ENCODE data around the gene GSTT4. TPM values are rescaled to one million over a fixed set of nuclear protein-coding genes. Genes with fewer than 3 reads are reported as not detected.
"Not testable (repeated sequence)": the region's sequence is repeated elsewhere in the genome, so short reads cannot be mapped to it uniquely, and the experiment has no call there.

Gene GSTT4
- total RNA-seq, 1 donor: not detected

- no peak for DNase-seq (ENCODE audit: low read depth)
- no peak for TF ChIP-seq CTCF (IDR thresholded peaks at IDR 0.05; ENCODE audit: insufficient read depth, low read depth, low read length)
- no peak overlapping the region for H3K4me3 ChIP-seq (ENCODE audit: low read depth, low read length)
Observed at GRCh38 chr22:23969071-23969470, 36.2 kb downstream of the GSTT4 start.

- not testable (repeated sequence) for H3K4me3 ChIP-seq (ENCODE audit: low read depth, low read length); DNase-seq (ENCODE audit: low read depth)
Observed at GRCh38 chr22:23966568-23966967, 38.7 kb downstream of the GSTT4 start, which contains the start of gene DDTL. DDTL (plus strand) TSS chr22:23966888; CDS start chr22:23966915, 27 bp downstream.

- not testable (repeated sequence) for DNase-seq (ENCODE audit: low read depth); H3K4me3 ChIP-seq (ENCODE audit: low read depth, low read length)
Observed at GRCh38 chr22:23966094-23966493, 39.2 kb downstream of the GSTT4 start.

- not testable (repeated sequence) for H3K4me3 ChIP-seq (ENCODE audit: low read depth, low read length); DNase-seq (ENCODE audit: low read depth)
Observed at GRCh38 chr22:23961084-23961771, 44.0 kb downstream of the GSTT4 start, which contains the start of gene GSTT2B. GSTT2B (minus strand) TSS chr22:23961195; CDS start chr22:23961131, 64 bp downstream.

DNA sequence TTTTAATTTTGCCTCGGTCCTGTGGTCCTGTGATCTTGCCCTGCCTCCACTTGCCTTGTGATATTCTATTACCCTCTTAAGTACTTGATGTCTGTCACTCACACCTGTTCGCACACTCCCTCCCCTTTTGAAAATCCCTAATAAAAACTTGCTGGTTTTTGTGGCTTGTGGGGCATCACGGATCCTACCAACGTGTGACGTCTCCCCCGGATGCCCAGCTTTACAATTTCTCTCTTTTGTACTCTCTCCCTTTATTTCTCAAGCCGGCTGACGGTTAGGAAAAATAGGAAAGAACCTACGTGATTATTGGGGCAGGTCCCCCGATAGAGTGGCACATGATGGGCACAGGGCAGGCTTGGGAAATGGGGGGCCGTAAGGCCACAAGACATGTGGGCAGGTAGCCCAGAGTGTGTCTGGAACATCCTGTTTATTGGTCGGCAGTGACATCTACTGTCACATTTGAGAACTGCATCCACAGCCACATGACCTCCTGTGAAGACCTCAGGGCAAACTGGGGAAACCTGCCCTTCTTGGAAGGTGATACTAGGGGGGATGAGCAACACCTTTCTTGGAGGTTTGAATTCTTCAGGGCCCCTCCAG is 48.9 kb downstream of the GSTT4 start:
- TF ChIP-seq CTCF (IDR thresholded peaks at IDR 0.05; ENCODE audit: insufficient read depth, low read depth, low read length): peak; percentile 72
- peak; percentile 60 for DNase-seq (ENCODE audit: low read depth)
- H3K4me3 ChIP-seq (ENCODE audit: low read depth, low read length): not testable (repeated sequence)

- not testable (repeated sequence) for DNase-seq (ENCODE audit: low read depth); H3K4me3 ChIP-seq (ENCODE audit: low read depth, low read length)
Observed at GRCh38 chr22:23955886-23956285, 49.4 kb downstream of the GSTT4 start.

- not testable (repeated sequence) for DNase-seq (ENCODE audit: low read depth); H3K4me3 ChIP-seq (ENCODE audit: low read depth, low read length)
Observed at GRCh38 chr22:23954991-23955305, 50.3 kb downstream of the GSTT4 start.

DNA sequence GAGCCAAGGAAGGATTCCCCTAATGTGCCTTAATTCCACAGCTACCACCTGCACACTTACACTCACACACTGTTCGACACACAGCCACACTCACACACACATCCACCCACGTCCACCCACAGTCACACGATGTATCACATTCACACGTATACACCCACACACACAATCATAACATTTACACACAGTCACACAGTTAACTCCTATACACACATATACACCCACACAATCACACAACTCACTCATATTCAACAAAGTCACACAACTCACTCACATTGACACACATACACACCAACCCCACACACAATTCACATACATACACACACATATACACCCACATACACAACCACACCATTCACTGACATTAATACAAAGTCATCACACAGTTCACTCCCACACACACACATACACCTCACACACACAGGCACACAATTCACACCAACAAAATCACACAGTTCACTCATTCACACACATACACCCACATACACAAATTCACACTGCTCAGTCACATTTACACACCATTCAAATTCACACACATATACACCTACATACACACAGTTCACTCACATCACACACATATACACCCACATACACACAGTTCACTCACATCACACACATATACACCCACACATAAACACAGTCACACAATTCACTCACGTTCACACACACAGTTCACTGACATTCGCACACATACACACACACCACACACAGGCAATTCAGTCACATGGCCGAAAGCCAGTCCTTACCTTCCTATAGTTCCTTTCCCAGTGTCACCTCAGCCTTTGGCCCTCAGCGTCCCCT is 50.9 kb downstream of the GSTT4 start:
- DNase-seq (ENCODE audit: low read depth); H3K4me3 ChIP-seq (ENCODE audit: low read depth, low read length): not testable (repeated sequence)

GRCh38 chr22:23953485-23953884 is 51.8 kb downstream of the GSTT4 start:
- H3K4me3 ChIP-seq (ENCODE audit: low read depth, low read length); DNase-seq (ENCODE audit: low read depth): not testable (repeated sequence)

DNA sequence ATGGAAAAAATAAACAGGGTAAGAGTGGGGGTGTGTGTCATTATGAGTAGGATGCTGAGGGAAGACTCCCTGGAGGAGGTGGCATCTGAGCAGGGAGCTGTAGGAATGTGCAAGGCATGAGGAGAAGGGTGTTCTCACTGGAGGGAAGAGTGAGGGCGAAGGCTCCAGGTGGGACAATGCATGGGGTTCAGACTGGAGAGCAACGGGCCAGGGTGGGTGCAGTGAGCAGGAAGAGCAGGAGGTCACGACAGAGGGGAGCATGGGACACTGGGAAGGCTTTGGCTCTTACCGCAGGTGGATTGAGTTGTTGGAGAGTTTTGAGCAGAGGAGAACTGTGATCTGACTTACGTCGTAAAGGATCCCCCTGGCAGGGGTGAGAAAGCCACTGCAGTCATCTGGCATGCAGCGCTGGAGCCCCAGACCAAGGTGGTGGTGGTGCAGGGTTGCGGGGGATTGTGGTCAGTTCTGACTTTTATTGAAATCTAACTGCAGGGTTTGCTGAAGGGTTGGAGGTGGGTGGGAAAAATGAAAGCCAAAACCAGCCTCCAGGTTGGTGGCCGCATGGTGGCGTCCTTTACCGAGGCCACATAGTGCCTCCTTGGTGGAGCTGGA is 52.4 kb downstream of the GSTT4 start:
- DNase-seq (ENCODE audit: low read depth); H3K4me3 ChIP-seq (ENCODE audit: low read depth, low read length): not testable (repeated sequence)

DNA sequence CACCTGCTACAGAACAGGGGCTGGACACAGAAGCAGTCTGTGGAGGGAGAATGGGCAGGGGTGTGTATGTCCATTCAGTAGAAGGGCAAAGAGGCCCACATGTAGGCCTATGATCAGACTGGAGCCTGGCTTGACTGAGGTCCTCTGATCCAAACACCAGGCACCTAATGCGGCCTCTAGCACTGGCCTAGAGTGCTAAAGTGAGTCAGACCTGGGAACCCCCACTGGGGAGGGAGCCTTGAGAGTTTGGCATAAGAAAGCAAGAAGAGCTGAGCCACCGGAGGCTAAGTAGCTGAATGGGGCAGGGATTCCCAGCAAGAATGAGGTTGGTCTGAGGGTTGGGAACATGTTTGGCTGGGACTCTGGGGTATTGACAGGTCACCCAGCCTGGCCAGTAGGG is 53.9 kb downstream of the GSTT4 start:
- not testable (repeated sequence) for H3K4me3 ChIP-seq (ENCODE audit: low read depth, low read length); DNase-seq (ENCODE audit: low read depth)

DNA sequence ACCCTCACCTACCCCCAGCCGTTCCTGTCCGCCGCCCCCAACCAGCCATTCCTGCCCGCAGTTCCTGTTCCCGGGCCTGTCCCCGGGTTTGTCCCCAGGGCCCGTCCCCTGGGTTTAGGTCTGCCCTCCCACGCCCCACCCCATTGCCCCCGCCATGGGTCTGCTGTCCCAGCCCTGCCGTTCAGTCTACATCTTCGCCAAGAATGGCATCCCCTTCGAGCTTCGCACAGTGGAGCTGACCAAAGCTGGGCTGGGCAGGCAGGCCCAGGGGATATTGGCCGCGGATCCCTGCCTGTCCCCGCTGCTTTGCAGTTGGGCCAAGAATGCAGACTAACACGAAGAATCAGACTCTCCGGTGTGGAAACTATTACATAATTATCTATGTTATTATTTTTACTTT is 55.5 kb downstream of the GSTT4 start:
- not testable (repeated sequence) for H3K4me3 ChIP-seq (ENCODE audit: low read depth, low read length); DNase-seq (ENCODE audit: low read depth)

Data from fibroblast of villous mesenchyme (primary cell).